B cell (primary cell): ENCODE results near the gene OR51S1.

Experiments used
- CTCF ChIP-seq: fragments of 200-600 bp; IDR thresholded peaks from one replicate; pipeline ENCODE4 v1.8.0; 2022; ENCODE audit warnings: antibody characterized with exemption, mild to moderate bottlenecking
- EZH2 ChIP-seq: IDR thresholded peaks from 2 replicates; pipeline ENCODE4 v1.6.1; 2012; ENCODE audit warnings: borderline replicate concordance, low read depth, mild to moderate bottlenecking, moderate library complexity, low read length; ENCODE audit not compliant: insufficient read depth, poor library complexity, severe bottlenecking

DNA sequence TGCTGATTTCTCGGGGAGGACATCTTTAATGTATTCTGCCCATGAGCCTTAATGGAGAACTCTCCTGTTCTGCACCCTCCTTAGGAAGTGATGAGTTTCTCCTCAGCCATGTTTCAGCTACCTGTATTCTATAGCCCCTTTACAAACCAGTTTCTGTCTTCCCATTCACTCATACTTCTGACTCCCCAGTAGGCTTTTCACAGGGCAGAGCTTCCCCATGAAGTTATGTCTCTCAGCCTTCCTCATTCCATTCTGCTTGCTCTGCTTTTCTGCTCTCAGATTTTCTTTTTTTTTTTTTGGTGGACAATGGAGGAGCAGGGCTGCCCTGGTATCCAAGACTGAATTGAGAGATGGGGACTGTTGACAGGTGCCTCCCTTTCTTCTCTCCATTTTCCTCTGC, 40.5 kb downstream of the OR51S1 start:
- TF ChIP-seq CTCF (no peak), EZH2 (no peak)
